IMR-90 (cell line): ENCODE data around the gene MRPL21. TPM values are rescaled to one million over a fixed set of nuclear protein-coding genes. Genes with fewer than 3 reads are reported as not detected.

Experiments used
- ATAC-seq: fragments of 200-7000 bp; cut with Tn5 transposase; 2 replicates; pipeline ENCODE4 v1.9.1; 2020; ENCODE audit warnings: low read depth, mild to moderate bottlenecking, moderate library complexity
- BruUV-seq: library from RNA; stranded (reverse); fragments of 400-500 nt; replicated peaks from 2 replicates; lab custom pipeline; 2021; lab: Mats Ljungman, UMichigan
- CTCF ChIA-PET: fragments of 300-600 bp; formaldehyde crosslinking; extraction: SDS; loops from one replicate; lab custom pipeline; 2021; ENCODE audit warnings: antibody characterized with exemption; lab: Yijun Ruan, JAX
- POLR2A ChIA-PET: fragments of 300-600 bp; sonication (Branson Sonifier 250); formaldehyde crosslinking; loops from one replicate; lab custom pipeline; 2022; ENCODE audit warnings: antibody characterized with exemption; ENCODE audit not compliant: unreplicated experiment; lab: Charles Lee
- DNase-seq: peaks from one replicate; pipeline ENCODE4 v3.0.0; 2013
- H2AFZ ChIP-seq: replicated peaks from 2 replicates; pipeline ENCODE3; 2013; ENCODE audit warnings: low read length, mild to moderate bottlenecking; ENCODE audit not compliant: poor library complexity
- H2AK5ac ChIP-seq: 2 replicates; pipeline ENCODE4 v1.6.1; 2013; ENCODE audit warnings: low read depth, low read length, inconsistent platforms
- H2AK9ac ChIP-seq: replicated peaks from 2 replicates; pipeline ENCODE3; 2013; ENCODE audit warnings: mild to moderate bottlenecking, low read depth, low read length, moderate library complexity; ENCODE audit not compliant: poor library complexity
- H2BK120ac ChIP-seq: 2 replicates; pipeline ENCODE4 v1.6.1; 2013; ENCODE audit warnings: low read depth, low read length, inconsistent platforms
- H2BK15ac ChIP-seq: 3 replicates; pipeline ENCODE4 v1.6.1; 2013; ENCODE audit warnings: low read depth, low read length, inconsistent platforms
- H2BK20ac ChIP-seq: 2 replicates; pipeline ENCODE4 v1.6.1; 2013; ENCODE audit warnings: low read depth, mild to moderate bottlenecking, inconsistent platforms, low read length, moderate library complexity
- H2BK5ac ChIP-seq: 2 replicates; pipeline ENCODE4 v1.6.1; 2013; ENCODE audit warnings: mild to moderate bottlenecking, low read depth, low read length, inconsistent platforms; ENCODE audit not compliant: poor library complexity, severe bottlenecking
- H3K14ac ChIP-seq: replicated peaks from 2 replicates; pipeline ENCODE4 v1.6.1; 2013; ENCODE audit warnings: low read depth, low read length, inconsistent platforms
- H3K18ac ChIP-seq: 2 replicates; pipeline ENCODE4 v1.6.1; 2013; ENCODE audit warnings: low read depth, low read length, control low read depth
- H3K23ac ChIP-seq: 2 replicates; pipeline ENCODE4 v1.6.1; 2013; ENCODE audit warnings: low read depth, low read length, inconsistent platforms
- H3K27ac ChIP-seq: 2 replicates; pipeline ENCODE4 v1.5.1; 2013; ENCODE audit warnings: mild to moderate bottlenecking, control low read depth, low read length; ENCODE audit not compliant: insufficient read depth
- H3K27me3 ChIP-seq: 2 replicates; pipeline ENCODE4 v1.6.1; 2013; ENCODE audit warnings: low read length; ENCODE audit not compliant: control insufficient read depth, insufficient read depth
- H3K36me3 ChIP-seq: 2 replicates; pipeline ENCODE4 v1.6.1; 2013; ENCODE audit warnings: low read length, mixed read lengths; ENCODE audit not compliant: control insufficient read depth, insufficient read depth
- H3K4ac ChIP-seq: 2 replicates; pipeline ENCODE4 v1.6.1; 2013; ENCODE audit warnings: low read depth, low read length, inconsistent platforms
- H3K4me1 ChIP-seq: 2 replicates; pipeline ENCODE4 v1.6.1; 2013; ENCODE audit warnings: low read length, mixed read lengths; ENCODE audit not compliant: control insufficient read depth, insufficient read depth
- H3K4me2 ChIP-seq: 2 replicates; pipeline ENCODE4 v1.6.1; 2013; ENCODE audit warnings: low read depth, mild to moderate bottlenecking, control low read depth, low read length, moderate library complexity
- H3K4me3 ChIP-seq: 2 replicates; pipeline ENCODE4 v1.5.1; 2013; ENCODE audit warnings: low read depth, mild to moderate bottlenecking, control low read depth, low read length, moderate library complexity; ENCODE audit not compliant: insufficient read depth
- H3K56ac ChIP-seq: 2 replicates; pipeline ENCODE4 v1.6.1; 2013; ENCODE audit warnings: low read length, inconsistent platforms; ENCODE audit not compliant: insufficient read depth; ENCODE audit errors: extremely low read depth
- H3K79me1 ChIP-seq, 2 experiments: 2 replicates each; pipeline ENCODE4 v1.6.1; 2013; ENCODE audit warnings: low read length in 2 of 2, inconsistent platforms in 1 of 2, low read depth in 1 of 2
- H3K9ac ChIP-seq: 2 replicates; pipeline ENCODE4 v1.6.1; 2013; ENCODE audit warnings: low read depth, low read length, control low read depth
- H3K9me1 ChIP-seq: 2 replicates; pipeline ENCODE4 v1.6.1; 2013; ENCODE audit warnings: low read length, inconsistent platforms; ENCODE audit not compliant: insufficient read depth
- H3K9me3 ChIP-seq: 2 replicates; pipeline ENCODE4 v1.6.1; 2013; ENCODE audit warnings: low read length; ENCODE audit not compliant: control insufficient read depth, insufficient read depth
- H4K20me1 ChIP-seq: 2 replicates; pipeline ENCODE4 v1.6.1; 2013; ENCODE audit warnings: low read length, inconsistent platforms; ENCODE audit not compliant: insufficient read depth
- H4K5ac ChIP-seq: 2 replicates; pipeline ENCODE4 v1.6.1; 2013; ENCODE audit warnings: mild to moderate bottlenecking, low read depth, low read length, control low read depth
- H4K8ac ChIP-seq, 2 experiments: 2 replicates each; pipeline ENCODE4 v1.6.1; 2013; ENCODE audit warnings: low read depth in 2 of 2, low read length in 2 of 2, control low read depth in 1 of 2, inconsistent platforms in 1 of 2
- H4K91ac ChIP-seq: 2 replicates; pipeline ENCODE4 v1.6.1; 2013; ENCODE audit warnings: low read depth, low read length, inconsistent platforms; ENCODE audit not compliant: insufficient read depth
- BHLHE40 ChIP-seq: fragments of 150-350 bp; IDR thresholded peaks from 2 replicates; pipeline ENCODE4 v1.6.1; 2016; ENCODE audit warnings: mild to moderate bottlenecking, low read depth, low read length
- FOS ChIP-seq: fragments of 150-350 bp; IDR thresholded peaks from 2 replicates; pipeline ENCODE4 v1.6.1; 2016; ENCODE audit warnings: low read depth, low read length
- MAFK ChIP-seq: IDR thresholded peaks from 2 replicates; pipeline ENCODE4 v1.6.1; 2012; ENCODE audit warnings: low read depth, low read length, improper control_type of control experiment
- MAZ ChIP-seq: IDR thresholded peaks from 2 replicates; pipeline ENCODE4 v1.6.1; 2012; ENCODE audit warnings: low read depth, mild to moderate bottlenecking, low read length, improper control_type of control experiment, moderate library complexity, borderline replicate concordance
- RAD21 ChIP-seq: IDR thresholded peaks from 2 replicates; pipeline ENCODE4 v1.6.1; 2012; ENCODE audit warnings: low read length, improper control_type of control experiment
- RFX5 ChIP-seq: IDR thresholded peaks from 2 replicates; pipeline ENCODE4 v1.8.0; 2012; ENCODE audit warnings: low read depth, mild to moderate bottlenecking, low read length, moderate library complexity
- SMC3 ChIP-seq: fragments of 150-350 bp; IDR thresholded peaks from 2 replicates; pipeline ENCODE4 v1.6.1; 2016; ENCODE audit warnings: low read depth, mild to moderate bottlenecking, antibody characterized with exemption, low read length, moderate library complexity
- whole genome bisulfite sequencing, 2 experiments: methylation state at CpG; one replicate each; pipeline versions ENCODE4 v1.1.5 to v1.1.7; 2013; ENCODE audit warnings: missing lambda C conversion rate in 2 of 2; ENCODE audit not compliant: insufficient read length in 1 of 2; ENCODE audit errors: extremely low coverage in 2 of 2; 5-methylcytosine and 5-hydroxymethylcytosine counted together
- dilution Hi-C: fragments of 300-500 bp; cut with HindIII; formaldehyde crosslinking; loops from one replicate; pipeline ENCODE4 v1.14.3; 2018; ENCODE audit warnings: low sequenced_read_pairs; ENCODE audit not compliant: unreplicated experiment
- in situ Hi-C: fragments of 300-500 bp; cut with MboI; formaldehyde crosslinking; loops from 3 replicates; pipeline ENCODE4 v1.14.3; 2019; ENCODE audit warnings: low sequenced_read_pairs, inconsistent platforms, mixed read lengths
- intact Hi-C: fragments of 100-400 bp; cut with micrococcal nuclease; formaldehyde crosslinking; loops from 2 replicates; pipeline ENCODE4 v1.10.0; 2022
- polyA plus RNA-seq, 3 experiments: library from polyadenylated mRNA; depleted of rRNA; stranded (reverse); fragments of >200 nt; gene quantifications; 2 replicates each; pipeline ENCODE4 v1.2.3, GENCODE V29; 2012; ENCODE audit warnings: low replicate concordance in 1 of 3
- total RNA-seq: library from RNA; depleted of rRNA; stranded (reverse); fragments of >200 nt; gene quantifications from 2 replicates; pipeline ENCODE4 v1.2.3, GENCODE V29; 2012
- TF ChIP-seq, protein P1 (sequence below): fragments of 150-350 bp; IDR thresholded peaks from 2 replicates; pipeline ENCODE4 v1.6.1; 2017; ENCODE audit warnings: mild to moderate bottlenecking, antibody characterized with exemption, low read length, low read depth

Gene MRPL21
- total and polyA plus RNA-seq, 2 of the 4 experiments (the other 2 are of a cell fraction): 19.2 to 26.3 TPM

- H3K23ac ChIP-seq: no peak overlapping the region
- H2BK5ac ChIP-seq: no peak overlapping the region
- no peak for DNase-seq
- no TSS peak for BruUV-seq
- no peaks in the 10 kb centered on the region for H3K9me1 ChIP-seq
- H3K9ac ChIP-seq: no peak overlapping the region
- peaks cover 29% of the 10 kb centered on the region for H3K27me3 ChIP-seq
- no peak overlapping the region for H3K4me3 ChIP-seq
- no peaks in the 10 kb centered on the region for H3K36me3 ChIP-seq
- H3K4ac ChIP-seq: no peak overlapping the region
- dilution Hi-C loops (no loop called here), intact Hi-C loops (no loop called here), in situ Hi-C loops (no loop called here)
- ChIA-PET POLR2A (no interaction called here), CTCF (no interaction called here)
- WGBS, 2 experiments: no CpG with 5 or more reads among the region's 4 CpGs
- no peak overlapping the region for H4K5ac ChIP-seq
- H3K18ac ChIP-seq: no peak overlapping the region
- H3K4me1 ChIP-seq: no peaks in the 10 kb centered on the region
- H4K20me1 ChIP-seq: no peaks in the 10 kb centered on the region
- no peak overlapping the region for H2BK15ac ChIP-seq
- no peak overlapping the region for H4K91ac ChIP-seq
- ATAC-seq: no peak
- H2BK120ac ChIP-seq: no peak overlapping the region
- TF ChIP-seq SMC3: no peak
- TF ChIP-seq RAD21: no peak
- no peak for TF ChIP-seq RFX5
- TF ChIP-seq BHLHE40: no peak
- TF ChIP-seq, protein P1, sequence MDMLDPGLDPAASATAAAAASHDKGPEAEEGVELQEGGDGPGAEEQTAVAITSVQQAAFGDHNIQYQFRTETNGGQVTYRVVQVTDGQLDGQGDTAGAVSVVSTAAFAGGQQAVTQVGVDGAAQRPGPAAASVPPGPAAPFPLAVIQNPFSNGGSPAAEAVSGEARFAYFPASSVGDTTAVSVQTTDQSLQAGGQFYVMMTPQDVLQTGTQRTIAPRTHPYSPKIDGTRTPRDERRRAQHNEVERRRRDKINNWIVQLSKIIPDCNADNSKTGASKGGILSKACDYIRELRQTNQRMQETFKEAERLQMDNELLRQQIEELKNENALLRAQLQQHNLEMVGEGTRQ: no peak
- no peak for TF ChIP-seq MAFK
- TF ChIP-seq FOS: no peak
- TF ChIP-seq MAZ: no peak
- no peak overlapping the region for H2AK9ac ChIP-seq
- no peaks in the 10 kb centered on the region for H3K9me3 ChIP-seq
- no peak overlapping the region for H3K4me2 ChIP-seq
- H2AFZ ChIP-seq: no peak overlapping the region
- H2AK5ac ChIP-seq: no peak overlapping the region
- H3K27ac ChIP-seq: no peak overlapping the region
- H2BK20ac ChIP-seq: no peak overlapping the region
- H3K79me1 ChIP-seq: no peaks in the 10 kb centered on the region
- H3K14ac ChIP-seq: no peak overlapping the region
- H4K8ac ChIP-seq: no peak overlapping the region
- H3K56ac ChIP-seq: no peak overlapping the region
These were observed 56.2 kb downstream of the MRPL21 start for GRCh38 chr11:68847395-68847794.
